Astrocyte (in vitro differentiated cells and primary cell): ENCODE measurements around the gene ABHD16A. TPM values are rescaled to one million over a fixed set of nuclear protein-coding genes. Genes with fewer than 3 reads are reported as not detected.

Experiments used
- DNase-seq: peaks from one replicate; pipeline ENCODE4 v3.0.0-alpha.2; 2010; ENCODE audit warnings: low read depth
- FAIRE-seq: peaks from 2 replicates; lab custom pipeline; 2011; peaks lifted over from hg19 to GRCh38; lab: Jason Lieb, UNC
- H2AFZ ChIP-seq: 2 replicates; pipeline ENCODE4 v1.6.0; 2012; ENCODE audit warnings: low read depth, low read length, inconsistent platforms
- H3K27ac ChIP-seq: 2 replicates; pipeline ENCODE4 v1.5.1; 2011; ENCODE audit warnings: low read depth, low read length, inconsistent platforms
- H3K27me3 ChIP-seq: 2 replicates; pipeline ENCODE4 v1.6.0; 2011; ENCODE audit warnings: low read length, inconsistent platforms; ENCODE audit not compliant: insufficient read depth
- H3K36me3 ChIP-seq: 2 replicates; pipeline ENCODE4 v1.5.1; 2011; ENCODE audit warnings: low read length, inconsistent platforms; ENCODE audit not compliant: insufficient read depth
- H3K4me1 ChIP-seq: 2 replicates; pipeline ENCODE4 v1.5.1; 2011; ENCODE audit warnings: low read length, inconsistent platforms; ENCODE audit not compliant: insufficient read depth
- H3K4me2 ChIP-seq: 2 replicates; pipeline ENCODE4 v1.6.0; 2012; ENCODE audit warnings: low read length, inconsistent platforms
- H3K4me3 ChIP-seq: 2 replicates; pipeline ENCODE4 v1.5.1; 2011; ENCODE audit warnings: low read depth, mild to moderate bottlenecking, low read length, inconsistent platforms; ENCODE audit not compliant: insufficient read depth
- H3K79me2 ChIP-seq: 2 replicates; pipeline ENCODE4 v1.6.0; 2012; ENCODE audit warnings: mild to moderate bottlenecking, low read length, inconsistent platforms; ENCODE audit not compliant: insufficient read depth
- H3K9ac ChIP-seq: 2 replicates; pipeline ENCODE4 v1.6.0; 2012; ENCODE audit warnings: mild to moderate bottlenecking, low read length, inconsistent platforms
- H3K9me3 ChIP-seq: 2 replicates; pipeline ENCODE4 v1.5.1; 2012; ENCODE audit warnings: low read depth, mild to moderate bottlenecking, low read length, inconsistent platforms; ENCODE audit not compliant: insufficient read depth
- H4K20me1 ChIP-seq: 2 replicates; pipeline ENCODE4 v1.6.0; 2012; ENCODE audit warnings: low read length, inconsistent platforms; ENCODE audit not compliant: insufficient read depth
- H3K27ac Mint-ChIP-seq: one replicate; pipeline ENCODE4 v1.8.0; 2021; ENCODE audit warnings: mild to moderate bottlenecking, mixed read lengths; ENCODE audit not compliant: unreplicated experiment
- H3K27me3 Mint-ChIP-seq: one replicate; pipeline ENCODE4 v1.8.0; 2021; ENCODE audit warnings: low read depth, mixed read lengths; ENCODE audit not compliant: unreplicated experiment
- H3K36me3 Mint-ChIP-seq: one replicate; pipeline ENCODE4 v1.8.0; 2021; ENCODE audit warnings: low read depth, mixed read lengths; ENCODE audit not compliant: unreplicated experiment
- H3K4me1 Mint-ChIP-seq: one replicate; pipeline ENCODE4 v1.8.0; 2021; ENCODE audit warnings: low read depth, mixed read lengths; ENCODE audit not compliant: unreplicated experiment
- H3K4me3 Mint-ChIP-seq: one replicate; pipeline ENCODE4 v1.8.0; 2021; ENCODE audit warnings: mild to moderate bottlenecking, moderate library complexity, mixed read lengths; ENCODE audit not compliant: unreplicated experiment
- H3K9me3 Mint-ChIP-seq: one replicate; pipeline ENCODE4 v1.8.0; 2021; ENCODE audit warnings: mild to moderate bottlenecking, mixed read lengths; ENCODE audit not compliant: unreplicated experiment
- EZH2 ChIP-seq: IDR thresholded peaks from 2 replicates; pipeline ENCODE4 v1.6.1; 2012; ENCODE audit warnings: mild to moderate bottlenecking, low read length, inconsistent platforms; ENCODE audit not compliant: insufficient read depth
- total RNA-seq: library from RNA; stranded (reverse); gene quantifications from 2 replicates; pipeline ENCODE4 v1.2.1, GENCODE V29; 2021
- TF ChIP-seq, protein P1 (sequence below): IDR thresholded peaks from 2 replicates; pipeline ENCODE4 v1.5.1; 2011; ENCODE audit warnings: low read depth, mild to moderate bottlenecking, inconsistent platforms, low read length, moderate library complexity; ENCODE audit not compliant: insufficient read depth

ABHD16A gene
- total RNA-seq, 1 donor from 2014 or later, result 38.3 TPM

DNA sequence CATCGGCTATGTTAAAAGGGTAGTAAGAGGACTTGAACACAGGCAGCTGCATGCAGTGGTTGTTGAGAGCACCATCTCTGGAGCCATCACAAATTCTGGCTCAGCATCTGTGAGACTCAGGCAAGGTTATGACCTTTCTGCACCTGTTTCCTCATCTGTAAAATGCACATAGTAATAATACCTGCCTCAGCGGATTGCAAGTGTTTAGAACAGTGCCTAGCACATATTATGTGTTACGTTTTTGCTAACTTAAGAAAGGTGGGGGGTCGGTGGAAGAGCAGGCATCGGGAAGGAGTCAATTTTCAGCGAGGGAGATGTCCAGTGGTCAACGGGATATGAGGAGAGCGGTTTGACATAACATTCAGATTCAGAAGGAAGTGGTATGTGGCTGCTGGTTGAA lies 25.2 kb downstream of the ABHD16A start:
- H3K27me3 Mint-ChIP-seq, result peaks cover 6% of the 10 kb centered on the region
- no peak for DNase-seq
- Histone ChIP-seq H4K20me1 (no peaks in the 10 kb centered on the region), H3K9me3 (no peaks in the 10 kb centered on the region), H3K27me3 (no peaks in the 10 kb centered on the region), H3K9ac (no peak overlapping the region), H3K79me2 (no peaks in the 10 kb centered on the region), H3K27ac (no peak overlapping the region), H3K4me1 (peaks cover 11% of the 10 kb centered on the region), H3K4me3 (no peak overlapping the region), H2AFZ (no peak overlapping the region), H3K36me3 (peaks cover 3% of the 10 kb centered on the region), H3K4me2 (no peak overlapping the region)
- FAIRE-seq, result no peak
- no peak overlapping the region for H3K27ac Mint-ChIP-seq
- no peaks in the 10 kb centered on the region for H3K9me3 Mint-ChIP-seq
- no peaks in the 10 kb centered on the region for H3K36me3 Mint-ChIP-seq
- H3K4me1 Mint-ChIP-seq, result peaks cover 7% of the 10 kb centered on the region
- TF ChIP-seq, protein P1, sequence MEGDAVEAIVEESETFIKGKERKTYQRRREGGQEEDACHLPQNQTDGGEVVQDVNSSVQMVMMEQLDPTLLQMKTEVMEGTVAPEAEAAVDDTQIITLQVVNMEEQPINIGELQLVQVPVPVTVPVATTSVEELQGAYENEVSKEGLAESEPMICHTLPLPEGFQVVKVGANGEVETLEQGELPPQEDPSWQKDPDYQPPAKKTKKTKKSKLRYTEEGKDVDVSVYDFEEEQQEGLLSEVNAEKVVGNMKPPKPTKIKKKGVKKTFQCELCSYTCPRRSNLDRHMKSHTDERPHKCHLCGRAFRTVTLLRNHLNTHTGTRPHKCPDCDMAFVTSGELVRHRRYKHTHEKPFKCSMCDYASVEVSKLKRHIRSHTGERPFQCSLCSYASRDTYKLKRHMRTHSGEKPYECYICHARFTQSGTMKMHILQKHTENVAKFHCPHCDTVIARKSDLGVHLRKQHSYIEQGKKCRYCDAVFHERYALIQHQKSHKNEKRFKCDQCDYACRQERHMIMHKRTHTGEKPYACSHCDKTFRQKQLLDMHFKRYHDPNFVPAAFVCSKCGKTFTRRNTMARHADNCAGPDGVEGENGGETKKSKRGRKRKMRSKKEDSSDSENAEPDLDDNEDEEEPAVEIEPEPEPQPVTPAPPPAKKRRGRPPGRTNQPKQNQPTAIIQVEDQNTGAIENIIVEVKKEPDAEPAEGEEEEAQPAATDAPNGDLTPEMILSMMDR, result no peak
- no peak for TF ChIP-seq EZH2
- no peak overlapping the region for H3K4me3 Mint-ChIP-seq

DNA sequence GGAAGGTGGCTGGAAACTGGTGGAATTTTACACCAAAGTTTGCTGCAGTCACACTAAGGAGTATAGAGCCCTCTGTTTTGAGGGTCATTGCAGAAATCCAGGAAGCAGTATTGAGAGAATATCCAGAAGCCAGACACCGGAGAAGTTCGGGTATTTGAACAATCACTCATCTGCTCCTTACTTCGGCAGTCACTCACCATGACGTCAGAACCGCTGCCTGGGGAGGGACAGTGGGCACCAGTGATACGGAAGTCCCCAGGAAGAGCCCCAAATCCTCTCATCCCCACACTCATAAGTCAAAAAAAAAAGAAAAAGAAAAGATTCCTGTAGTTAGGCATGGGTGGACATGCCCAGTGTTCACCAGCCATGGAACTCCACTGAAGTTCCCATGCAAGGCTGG lies 26.2 kb downstream of the ABHD16A start:
- TF ChIP-seq EZH2, result no peak
- TF ChIP-seq, protein P1, result no peak
- Histone ChIP-seq H3K9ac (no peak overlapping the region), H3K27me3 (no peaks in the 10 kb centered on the region), H3K4me3 (no peak overlapping the region), H3K4me2 (no peak overlapping the region), H4K20me1 (peaks cover 7% of the 10 kb centered on the region), H3K9me3 (no peaks in the 10 kb centered on the region), H3K79me2 (no peaks in the 10 kb centered on the region), H3K27ac (no peak overlapping the region), H3K36me3 (peaks cover 9% of the 10 kb centered on the region), H2AFZ (no peak overlapping the region), H3K4me1 (peaks cover 11% of the 10 kb centered on the region)
- peaks cover 7% of the 10 kb centered on the region for H3K4me1 Mint-ChIP-seq
- H3K27me3 Mint-ChIP-seq, result peaks cover 3% of the 10 kb centered on the region
- H3K27ac Mint-ChIP-seq, result no peak overlapping the region
- no peaks in the 10 kb centered on the region for H3K9me3 Mint-ChIP-seq
- FAIRE-seq (no peak), DNase-seq (no peak)
- peaks cover 7% of the 10 kb centered on the region for H3K36me3 Mint-ChIP-seq
- H3K4me3 Mint-ChIP-seq, result no peak overlapping the region

DNA sequence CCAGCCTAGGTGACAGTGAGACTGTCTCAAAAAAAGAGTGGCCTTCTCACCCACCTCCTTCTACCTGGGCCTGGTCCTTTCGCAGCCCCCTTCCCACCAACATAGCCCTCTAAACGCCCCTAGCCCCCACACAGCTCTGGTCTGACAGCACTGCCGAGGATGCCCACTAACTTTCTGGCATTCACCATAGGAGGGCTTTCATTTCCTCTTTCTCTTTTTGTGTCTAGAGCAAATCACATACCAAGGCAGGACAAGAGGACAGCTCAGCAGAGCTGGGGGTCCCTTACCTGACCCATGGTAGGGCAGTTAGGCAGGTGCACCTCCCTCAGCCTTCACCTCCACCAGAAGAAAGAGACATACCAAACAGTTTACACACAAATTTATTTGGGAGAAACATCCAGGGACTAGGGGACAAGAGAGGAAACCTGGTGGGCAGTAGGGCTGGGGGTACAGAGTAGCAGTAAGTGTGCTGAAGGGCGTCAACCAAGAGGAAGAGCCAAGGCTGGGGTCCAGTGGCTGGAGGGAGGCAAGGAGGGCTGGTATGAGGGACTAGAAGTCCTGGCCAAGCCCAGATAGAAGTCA lies 26.7 kb downstream of the ABHD16A start:
- no peak for DNase-seq
- Mint-ChIP-seq H3K9me3 (no peaks in the 10 kb centered on the region), H3K4me3 (no peak overlapping the region), H3K27me3 (no peaks in the 10 kb centered on the region), H3K4me1 (peaks cover 5% of the 10 kb centered on the region), H3K36me3 (peaks cover 7% of the 10 kb centered on the region), H3K27ac (no peak overlapping the region)
- peaks cover 13% of the 10 kb centered on the region for H3K36me3 ChIP-seq
- H3K4me3 ChIP-seq, result no peak overlapping the region
- FAIRE-seq, result no peak
- H3K9ac ChIP-seq, result no peak overlapping the region
- peaks cover 9% of the 10 kb centered on the region for H3K4me1 ChIP-seq
- no peaks in the 10 kb centered on the region for H3K27me3 ChIP-seq
- TF ChIP-seq, protein P1, result no peak
- no peak for TF ChIP-seq EZH2
- peaks cover 12% of the 10 kb centered on the region for H4K20me1 ChIP-seq
- H3K79me2 ChIP-seq, result no peaks in the 10 kb centered on the region
- no peak overlapping the region for H3K27ac ChIP-seq
- H2AFZ ChIP-seq, result no peak overlapping the region
- no peak overlapping the region for H3K4me2 ChIP-seq
- H3K9me3 ChIP-seq, result no peaks in the 10 kb centered on the region
